NCI-H2081 treated with DMSO at 0.1 percent for 48 hours (cell line): Measurements from ENCODE around the gene TP53I13.

ENCODE experiments used
- DNase-seq: peaks from one replicate; lab custom pipeline; 2025; lab: John Stamatoyannopoulos, UW

Gene TP53I13

GRCh38 chr17:29615492-29616299, 47.2 kb downstream of the TP53I13 start:
- DNase-seq: peak; percentile 12

GRCh38 chr17:29616300-29617048, 48.0 kb downstream of the TP53I13 start:
- no peak for DNase-seq

GRCh38 chr17:29617125-29617480, 48.6 kb downstream of the TP53I13 start:
- peak; percentile 24 for DNase-seq

GRCh38 chr17:29617481-29618271, 49.2 kb downstream of the TP53I13 start:
- peak; percentile 10 for DNase-seq

GRCh38 chr17:29618272-29619065, 50.0 kb downstream of the TP53I13 start:
- DNase-seq: no peak

GRCh38 chr17:29619251-29619650, 50.8 kb downstream of the TP53I13 start:
- no peak for DNase-seq

- no peak for DNase-seq
These were observed 51.8 kb downstream of the TP53I13 start for GRCh38 chr17:29620271-29620670.

GRCh38 chr17:29620779-29621500, 52.4 kb downstream of the TP53I13 start:
- no peak for DNase-seq

GRCh38 chr17:29621751-29622194, 53.3 kb downstream of the TP53I13 start:
- DNase-seq: no peak
